Measurements from ENCODE around the gene LYPD3.
"Not testable (repeated sequence)": the region's sequence is repeated elsewhere in the genome, so short reads cannot be mapped to it uniquely, and the experiment has no call there.

Gene LYPD3

GRCh38 chr19:43437712-43438111 lies 27.7 kb downstream of the LYPD3 start:
- DNase-seq (ENCODE audit: low read depth): no peak
- TF ChIP-seq CTCF (IDR thresholded peaks at IDR 0.05; ENCODE audit: insufficient read depth, low read depth, low read length, missing control alignments): no peak
- no peak overlapping the region for H3K4me3 ChIP-seq (ENCODE audit: low read depth, low read length)

GRCh38 chr19:43437284-43437683 lies 28.1 kb downstream of the LYPD3 start:
- not testable (repeated sequence) for DNase-seq (ENCODE audit: low read depth); H3K4me3 ChIP-seq (ENCODE audit: low read depth, low read length)

- no peak overlapping the region for H3K4me3 ChIP-seq (ENCODE audit: low read depth, low read length)
- no peak for DNase-seq (ENCODE audit: low read depth)
- no peak for TF ChIP-seq CTCF (IDR thresholded peaks at IDR 0.05; ENCODE audit: insufficient read depth, low read depth, low read length, missing control alignments)
These were observed 29.6 kb downstream of the LYPD3 start for GRCh38 chr19:43435775-43436174.

GRCh38 chr19:43433689-43434088 lies 31.7 kb downstream of the LYPD3 start:
- H3K4me3 ChIP-seq (ENCODE audit: low read depth, low read length): no peak overlapping the region
- no peak for TF ChIP-seq CTCF (IDR thresholded peaks at IDR 0.05; ENCODE audit: insufficient read depth, low read depth, low read length, missing control alignments)
- DNase-seq (ENCODE audit: low read depth): no peak

GRCh38 chr19:43433358-43433673 lies 32.1 kb downstream of the LYPD3 start:
- no peak for TF ChIP-seq CTCF (IDR thresholded peaks at IDR 0.05; ENCODE audit: insufficient read depth, low read depth, low read length, missing control alignments)
- no peak for DNase-seq (ENCODE audit: low read depth)
- H3K4me3 ChIP-seq (ENCODE audit: low read depth, low read length): no peak overlapping the region

GRCh38 chr19:43430976-43431375 lies 34.4 kb downstream of the LYPD3 start:
- no peak for TF ChIP-seq CTCF (IDR thresholded peaks at IDR 0.05; ENCODE audit: insufficient read depth, low read depth, low read length, missing control alignments)
- H3K4me3 ChIP-seq (ENCODE audit: low read depth, low read length): no peak overlapping the region
- DNase-seq (ENCODE audit: low read depth): no peak

GRCh38 chr19:43430142-43430710 lies 35.2 kb downstream of the LYPD3 start:
- TF ChIP-seq CTCF (IDR thresholded peaks at IDR 0.05; ENCODE audit: insufficient read depth, low read depth, low read length, missing control alignments): peak; percentile 9
- H3K4me3 ChIP-seq (ENCODE audit: low read depth, low read length): no peak overlapping the region
- DNase-seq (ENCODE audit: low read depth): peak; percentile 8

Measured in GM12865 (cell line).